ENCODE data around the gene SYNE3. TPM values are rescaled to one million over a fixed set of nuclear protein-coding genes. Genes with fewer than 3 reads are reported as not detected.
A peak's percentile ranks its signal among the peaks of the same experiment; 100 is the strongest.
"Not testable (repeated sequence)": the region's sequence is repeated elsewhere in the genome, so short reads cannot be mapped to it uniquely, and the experiment has no call there.

SYNE3 gene
- total RNA-seq, 2 experiments from 2014 or later: 64.0 to 64.1 TPM

- no peak overlapping the region for H3K27ac Mint-ChIP-seq
- H3K9me3 Mint-ChIP-seq: no peaks in the 10 kb centered on the region
- no peaks in the 10 kb centered on the region for H3K27me3 Mint-ChIP-seq
- ATAC-seq (no peak), DNase-seq (no peak)
- H3K36me3 Mint-ChIP-seq (ENCODE audit: low read depth): peaks cover 44% of the 10 kb centered on the region
- no peak overlapping the region for H3K4me3 Mint-ChIP-seq
- TF ChIP-seq CTCF (IDR thresholded peaks at IDR 0.05): no peak
- intact Hi-C loops (cut with micrococcal nuclease): no loop called here
- POLR2A ChIA-PET: interaction anchor here (0.7 to 1.7 kb wide), 2 partner anchors 9 to 17 kb away, joined by 3 to 4 read pairs; no protein-coding TSS in a partner anchor
- CTCF ChIA-PET: interaction anchor here (1.8 kb wide), 2 partner anchors 58 to 68 kb away, joined by 5 to 6 read pairs; no protein-coding TSS in a partner anchor
- peaks cover 70% of the 10 kb centered on the region for H3K4me1 Mint-ChIP-seq (ENCODE audit: low read depth)
These were observed 5.6 kb downstream of the SYNE3 start for GRCh38 chr14:95510804-95511203.

- POLR2A ChIA-PET; H3K4me3 Mint-ChIP-seq; H3K27me3 Mint-ChIP-seq; DNase-seq; ATAC-seq; H3K9me3 Mint-ChIP-seq; intact Hi-C loops (cut with micrococcal nuclease); H3K27ac Mint-ChIP-seq: not testable (repeated sequence)
- CTCF ChIA-PET: interaction anchor here (1.1 to 1.8 kb wide), 2 partner anchors 23 to 68 kb away, joined by 3 to 5 read pairs; no protein-coding TSS in a partner anchor
- Mint-ChIP-seq H3K4me1 (ENCODE audit: low read depth) (peaks cover 71% of the 10 kb centered on the region), H3K36me3 (ENCODE audit: low read depth) (peaks cover 45% of the 10 kb centered on the region)
These were observed 6.1 kb downstream of the SYNE3 start for GRCh38 chr14:95510344-95510743.

GRCh38 chr14:95509495-95509894 lies 7.0 kb downstream of the SYNE3 start:
- CTCF ChIA-PET: interaction anchor here (1.0 to 1.8 kb wide), 3 partner anchors 13 to 67 kb away, joined by 3 to 5 read pairs (median 3); no protein-coding TSS in a partner anchor

GRCh38 chr14:95508377-95508776 lies 8.1 kb downstream of the SYNE3 start:
- ChIA-PET CTCF (interaction anchor here (1.0 to 1.5 kb wide), 6 partner anchors 8 to 66 kb away, joined by 3 to 5 read pairs (median 4); partner anchors contain the start of gene SYNE3), POLR2A (interaction anchor here (1.1 to 1.5 kb wide), 3 partner anchors 12 to 66 kb away, joined by 3 to 5 read pairs (median 5); no protein-coding TSS in a partner anchor)
- Mint-ChIP-seq H3K4me3 (no peak overlapping the region), H3K9me3 (no peaks in the 10 kb centered on the region), H3K4me1 (ENCODE audit: low read depth) (peaks cover 73% of the 10 kb centered on the region), H3K36me3 (ENCODE audit: low read depth) (peaks cover 50% of the 10 kb centered on the region), H3K27me3 (no peaks in the 10 kb centered on the region), H3K27ac (peak overlapping the region; percentile 49)
- intact Hi-C loops (cut with micrococcal nuclease): no loop called here
- ATAC-seq (no peak), DNase-seq (no peak)
- TF ChIP-seq CTCF (IDR thresholded peaks at IDR 0.05): no peak

More at GRCh38 chr14:95509495-95509894, 7.0 kb downstream of the SYNE3 start:
- intact Hi-C loops (cut with micrococcal nuclease): no loop called here
- Mint-ChIP-seq H3K4me1 (ENCODE audit: low read depth) (peaks cover 72% of the 10 kb centered on the region), H3K36me3 (ENCODE audit: low read depth) (peaks cover 42% of the 10 kb centered on the region), H3K27ac (no peak overlapping the region), H3K27me3 (no peaks in the 10 kb centered on the region), H3K4me3 (no peak overlapping the region), H3K9me3 (no peaks in the 10 kb centered on the region)
- ATAC-seq: no peak
- no peak for TF ChIP-seq CTCF (IDR thresholded peaks at IDR 0.05)
- POLR2A ChIA-PET: interaction anchor here (0.9 kb wide), 1 partner anchor 9 kb away, joined by 3 read pairs; no protein-coding TSS in a partner anchor
- DNase-seq: no peak

- CTCF ChIA-PET: interaction anchor here (1.1 to 2.4 kb wide), 5 partner anchors 8 to 65 kb away, joined by 4 to 7 read pairs (median 5); partner anchors contain the start of gene SYNE3
- peaks cover 47% of the 10 kb centered on the region for H3K36me3 Mint-ChIP-seq (ENCODE audit: low read depth)
- H3K9me3 Mint-ChIP-seq: no peaks in the 10 kb centered on the region
- intact Hi-C loops (cut with micrococcal nuclease): no loop called here
- no peak overlapping the region for H3K4me3 Mint-ChIP-seq
- no peak for TF ChIP-seq CTCF (IDR thresholded peaks at IDR 0.05)
- POLR2A ChIA-PET: interaction anchor here (0.9 to 1.5 kb wide), 4 partner anchors 12 to 65 kb away, joined by 3 to 5 read pairs (median 4); no protein-coding TSS in a partner anchor
- DNase-seq: peak; percentile 64
- H3K27ac Mint-ChIP-seq: peak overlapping the region; percentile 49
- ATAC-seq: peak; percentile 45
- H3K4me1 Mint-ChIP-seq (ENCODE audit: low read depth): peaks cover 69% of the 10 kb centered on the region
- H3K27me3 Mint-ChIP-seq: no peaks in the 10 kb centered on the region
These were observed 8.7 kb downstream of the SYNE3 start for GRCh38 chr14:95507701-95508103.

Data from activated CD8-positive, alpha-beta T cell treated with anti-CD3 and anti-CD28 coated beads for 36 hours (primary cell).